A172 (cell line): ENCODE results near the gene TTLL5. TPM values are rescaled to one million over a fixed set of nuclear protein-coding genes. Genes with fewer than 3 reads are reported as not detected.

Experiments
- DNase-seq: peaks from one replicate; pipeline ENCODE4 v3.0.0-alpha.2; 2015; ENCODE audit warnings: low spot score
- total RNA-seq: library from RNA; depleted of rRNA; stranded (reverse); fragments of >200 nt; shearing (Covaris generic); gene quantifications from 2 replicates; pipeline ENCODE4 v1.2.3, GENCODE V29; 2014

TTLL5 gene
- total RNA-seq, 1 experiment from 2014 or later, result 16.8 TPM

GRCh38 chr14:75804570-75805275 lies 143.7 kb downstream of the TTLL5 start:
- no peak for DNase-seq

- no peak for DNase-seq
Observed at GRCh38 chr14:75805646-75806045, 144.6 kb downstream of the TTLL5 start.

GRCh38 chr14:75806352-75806832 lies 145.3 kb downstream of the TTLL5 start:
- DNase-seq, result no peak

- DNase-seq, result no peak
Observed at GRCh38 chr14:75807667-75808360, 146.8 kb downstream of the TTLL5 start.

- DNase-seq, result no peak
Observed at GRCh38 chr14:75811136-75811829, 150.2 kb downstream of the TTLL5 start.

- DNase-seq, result no peak
Observed at GRCh38 chr14:75811872-75812499, 150.9 kb downstream of the TTLL5 start.

GRCh38 chr14:75812622-75813021 lies 151.6 kb downstream of the TTLL5 start:
- DNase-seq, result no peak

GRCh38 chr14:75820761-75821160 lies 159.7 kb downstream of the TTLL5 start:
- DNase-seq, result no peak

- DNase-seq, result peak; percentile 31
Observed at GRCh38 chr14:75821831-75822521, 160.9 kb downstream of the TTLL5 start.

- DNase-seq, result peak; percentile 37
Observed at GRCh38 chr14:75822522-75823141, 161.6 kb downstream of the TTLL5 start.

GRCh38 chr14:75823334-75823733 lies 162.3 kb downstream of the TTLL5 start:
- DNase-seq, result no peak

GRCh38 chr14:75824318-75824717 lies 163.3 kb downstream of the TTLL5 start:
- DNase-seq, result no peak

- DNase-seq, result no peak
Observed at GRCh38 chr14:75825147-75825592, 164.1 kb downstream of the TTLL5 start.

GRCh38 chr14:75826599-75826998 lies 165.6 kb downstream of the TTLL5 start:
- no peak for DNase-seq

GRCh38 chr14:75827331-75827730 lies 166.3 kb downstream of the TTLL5 start:
- DNase-seq, result no peak

- DNase-seq, result no peak
Observed at GRCh38 chr14:75829316-75829715, 168.3 kb downstream of the TTLL5 start.

GRCh38 chr14:75831455-75831854 lies 170.4 kb downstream of the TTLL5 start:
- no peak for DNase-seq

- no peak for DNase-seq
Observed at GRCh38 chr14:75831952-75832351, 170.9 kb downstream of the TTLL5 start.

- DNase-seq, result no peak
Observed at GRCh38 chr14:75832621-75833297, 171.7 kb downstream of the TTLL5 start.

GRCh38 chr14:75833326-75834020 lies 172.4 kb downstream of the TTLL5 start:
- no peak for DNase-seq
